H9 (cell line): ENCODE results near the gene OR6C68. TPM values are rescaled to one million over a fixed set of nuclear protein-coding genes. Genes with fewer than 3 reads are reported as not detected.
"Not testable (repeated sequence)": the region's sequence is repeated elsewhere in the genome, so short reads cannot be mapped to it uniquely, and the experiment has no call there.

Experiments
- DNase-seq: peaks from one replicate; pipeline ENCODE4 v3.0.0-alpha.2; 2017
- H2AFZ ChIP-seq: one replicate; pipeline ENCODE4 v1.6.1; 2013; ENCODE audit warnings: mild to moderate bottlenecking, low read length, control low read depth, moderate library complexity
- H2AK5ac ChIP-seq: 2 replicates; pipeline ENCODE4 v1.6.1; 2013; ENCODE audit warnings: low read length, control low read depth, mixed read lengths; ENCODE audit not compliant: insufficient read length
- H2BK120ac ChIP-seq: one replicate; pipeline ENCODE4 v1.6.1; 2013; ENCODE audit warnings: low read depth, mild to moderate bottlenecking, low read length, control low read depth, inconsistent platforms; ENCODE audit not compliant: poor library complexity, severe bottlenecking
- H2BK12ac ChIP-seq: 2 replicates; pipeline ENCODE4 v1.6.1; 2013; ENCODE audit warnings: low read length, control low read depth, mixed read lengths, low read depth; ENCODE audit not compliant: insufficient read length
- H2BK15ac ChIP-seq: 2 replicates; pipeline ENCODE4 v1.6.1; 2013; ENCODE audit warnings: low read depth, low read length, control low read depth
- H2BK20ac ChIP-seq: one replicate; pipeline ENCODE4 v1.6.1; 2013; ENCODE audit warnings: low read depth, mild to moderate bottlenecking, low read length, control low read depth, inconsistent platforms; ENCODE audit not compliant: poor library complexity, severe bottlenecking
- H2BK5ac ChIP-seq: 2 replicates; pipeline ENCODE4 v1.6.1; 2013; ENCODE audit warnings: low read length, control low read depth, mixed read lengths; ENCODE audit not compliant: insufficient read length
- H3K14ac ChIP-seq: 2 replicates; pipeline ENCODE4 v1.6.1; 2013; ENCODE audit warnings: low read length, control low read depth; ENCODE audit not compliant: insufficient read depth
- H3K18ac ChIP-seq: 2 replicates; pipeline ENCODE4 v1.6.1; 2013; ENCODE audit warnings: low read depth, mild to moderate bottlenecking, mixed read lengths, low read length, control low read depth; ENCODE audit not compliant: insufficient read length
- H3K23ac ChIP-seq: 2 replicates; pipeline ENCODE4 v1.6.1; 2013; ENCODE audit warnings: low read length, control low read depth, mixed read lengths, low read depth; ENCODE audit not compliant: insufficient read length
- H3K23me2 ChIP-seq: 2 replicates; pipeline ENCODE4 v1.6.1; 2013; ENCODE audit warnings: low read depth, mild to moderate bottlenecking, mixed read lengths, low read length, control low read depth; ENCODE audit not compliant: insufficient read length, poor library complexity, severe bottlenecking
- H3K27ac ChIP-seq: 2 replicates; pipeline ENCODE4 v1.5.1; 2013; ENCODE audit warnings: low read length, control low read depth, mixed read lengths, low read depth; ENCODE audit not compliant: insufficient read length
- H3K27me3 ChIP-seq: 2 replicates; pipeline ENCODE4 v1.6.1; 2013; ENCODE audit warnings: low read length, control low read depth, inconsistent platforms; ENCODE audit not compliant: insufficient read depth
- H3K4ac ChIP-seq: 2 replicates; pipeline ENCODE4 v1.6.1; 2013; ENCODE audit warnings: low read depth, mild to moderate bottlenecking, control low read depth, inconsistent platforms, low read length, moderate library complexity
- H3K4me1 ChIP-seq: 2 replicates; pipeline ENCODE4 v1.6.1; 2013; ENCODE audit warnings: low read length, control low read depth, inconsistent platforms; ENCODE audit not compliant: insufficient read depth
- H3K4me2 ChIP-seq: 2 replicates; pipeline ENCODE4 v1.6.1; 2013; ENCODE audit warnings: low read length, control low read depth, mixed read lengths; ENCODE audit not compliant: insufficient read length, insufficient read depth
- H3K56ac ChIP-seq: 2 replicates; pipeline ENCODE4 v1.6.1; 2013; ENCODE audit warnings: low read depth, mild to moderate bottlenecking, mixed read lengths, low read length, control low read depth; ENCODE audit not compliant: insufficient read length
- H3K79me1 ChIP-seq: 2 replicates; pipeline ENCODE4 v1.6.1; 2013; ENCODE audit warnings: low read depth, mild to moderate bottlenecking, moderate library complexity, low read length, control low read depth, inconsistent platforms; ENCODE audit not compliant: insufficient read depth, poor library complexity, severe bottlenecking
- H3K79me2 ChIP-seq: 2 replicates; pipeline ENCODE4 v1.6.1; 2013; ENCODE audit warnings: low read length, control low read depth, inconsistent platforms; ENCODE audit not compliant: insufficient read depth
- H3K9ac ChIP-seq: 2 replicates; pipeline ENCODE4 v1.6.1; 2013; ENCODE audit warnings: low read length, control low read depth, mixed read lengths; ENCODE audit not compliant: insufficient read length; ENCODE audit errors: extremely low read depth
- H3K9me3 ChIP-seq: one replicate; pipeline ENCODE4 v1.6.1; 2013; ENCODE audit warnings: low read depth, low read length, inconsistent platforms; ENCODE audit not compliant: control insufficient read depth
- H3T11ph ChIP-seq: one replicate; pipeline ENCODE4 v1.6.1; 2013; ENCODE audit warnings: mild to moderate bottlenecking, low read length, control low read depth, inconsistent platforms
- H4K20me1 ChIP-seq: one replicate; pipeline ENCODE4 v1.6.1; 2013; ENCODE audit not compliant: control insufficient read depth, insufficient read length, insufficient read depth
- H4K5ac ChIP-seq: 2 replicates; pipeline ENCODE4 v1.6.1; 2013; ENCODE audit warnings: low read depth, mild to moderate bottlenecking, mixed read lengths, low read length, control low read depth; ENCODE audit not compliant: insufficient read length
- H4K8ac ChIP-seq: replicated peaks from 2 replicates; pipeline ENCODE4 v1.6.1; 2013; ENCODE audit warnings: low read length, control low read depth, mixed read lengths, low read depth; ENCODE audit not compliant: insufficient read length
- H4K91ac ChIP-seq: 2 replicates; pipeline ENCODE4 v1.6.1; 2013; ENCODE audit warnings: low read depth, mild to moderate bottlenecking, moderate library complexity, mixed read lengths, low read length, control low read depth; ENCODE audit not compliant: insufficient read length
- H3K27ac Mint-ChIP-seq, 3 experiments: 2 replicates in 2 of 3; 3 replicates in 1 of 3; pipeline ENCODE4 v1.8.0; 2020 to 2021; ENCODE audit warnings: mixed read lengths in 3 of 3, mild to moderate bottlenecking in 1 of 3, moderate library complexity in 1 of 3
- H3K27me3 Mint-ChIP-seq: 2 replicates; pipeline ENCODE4 v1.8.0; 2021; ENCODE audit warnings: low read depth, mild to moderate bottlenecking, moderate library complexity, mixed read lengths
- H3K36me3 Mint-ChIP-seq, 3 experiments: 2 replicates in 2 of 3; 3 replicates in 1 of 3; pipeline ENCODE4 v1.8.0; 2020 to 2021; ENCODE audit warnings: low read depth in 3 of 3, mixed read lengths in 3 of 3; ENCODE audit not compliant: insufficient read depth in 1 of 3
- H3K4me1 Mint-ChIP-seq, 2 experiments: 2 replicates each; pipeline ENCODE4 v1.8.0; 2020; ENCODE audit warnings: mixed read lengths in 2 of 2
- H3K4me3 Mint-ChIP-seq, 2 experiments: 2 replicates in 1 of 2; 3 replicates in 1 of 2; pipeline ENCODE4 v1.8.0; 2020 to 2021; ENCODE audit warnings: mild to moderate bottlenecking in 2 of 2, mixed read lengths in 2 of 2, moderate library complexity in 1 of 2
- H3K9me3 Mint-ChIP-seq, 2 experiments: 2 replicates in 1 of 2; 3 replicates in 1 of 2; pipeline ENCODE4 v1.8.0; 2020; ENCODE audit warnings: mild to moderate bottlenecking in 2 of 2, mixed read lengths in 2 of 2, moderate library complexity in 1 of 2
- WGBS: extraction: QIAGEN DNeasy Blood & Tissue Kit; methylation state at CpG from one replicate; pipeline ENCODE4 v1.1.7; 2013; ENCODE audit warnings: missing lambda C conversion rate, low lambda C conversion rate, mixed read lengths; ENCODE audit not compliant: insufficient read length; ENCODE audit errors: extremely low coverage; 5-methylcytosine and 5-hydroxymethylcytosine counted together
- total RNA-seq: library from RNA; stranded (reverse); gene quantifications from 2 replicates; pipeline ENCODE4 v1.2.1, GENCODE V29; 2021

The OR6C68 gene
- total RNA-seq, 1 experiment from 2014 or later: not detected

DNA sequence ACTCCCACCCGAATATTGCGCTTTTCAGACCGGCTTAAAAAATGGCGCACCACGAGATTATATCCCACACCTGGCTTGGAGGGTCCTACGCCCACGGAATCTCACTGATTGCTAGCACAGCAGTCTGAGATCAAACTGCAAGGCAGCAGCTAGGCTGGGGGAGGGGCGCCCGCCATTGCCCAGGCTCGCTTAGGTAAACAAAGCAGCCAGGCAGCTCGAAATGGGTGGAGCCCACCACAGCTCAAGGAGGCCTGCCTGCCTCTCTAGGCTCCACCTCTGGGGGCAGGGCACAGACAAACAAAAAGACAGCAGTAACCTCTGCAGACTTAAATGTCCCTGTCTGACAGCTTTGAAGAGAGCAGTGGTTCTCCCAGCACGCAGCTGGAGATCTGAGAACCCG is 7.9 kb upstream of the OR6C68 start:
- H2AK5ac ChIP-seq, H2BK12ac ChIP-seq, H2BK5ac ChIP-seq, H3K36me3 Mint-ChIP-seq, H3K9me3 ChIP-seq, H2BK15ac ChIP-seq, H3K27ac ChIP-seq, H3K14ac ChIP-seq, H4K8ac ChIP-seq, H2BK120ac ChIP-seq, H3K27me3 ChIP-seq, H3K79me1 ChIP-seq, H3K18ac ChIP-seq, H2AFZ ChIP-seq, DNase-seq, H4K5ac ChIP-seq, H3K9ac ChIP-seq, H3K4me1 Mint-ChIP-seq, H3K4me2 ChIP-seq, H3K23ac ChIP-seq, H4K20me1 ChIP-seq, H2BK20ac ChIP-seq, H3K4me1 ChIP-seq, H3K27me3 Mint-ChIP-seq, H3K56ac ChIP-seq, H4K91ac ChIP-seq, H3K23me2 ChIP-seq, H3T11ph ChIP-seq, H3K79me2 ChIP-seq, H3K4ac ChIP-seq: not testable (repeated sequence)
- WGBS: no CpG with 5 or more reads among the region's 13 CpGs
- peak overlapping the region in 1 of 2 experiments; percentile 74; a peak in 2 of 5 replicates for H3K4me3 Mint-ChIP-seq
- peaks cover 9 to 18% of the 10 kb centered on the region in 2 experiments; a peak in 3 of 5 replicates for H3K9me3 Mint-ChIP-seq
- H3K27ac Mint-ChIP-seq: peak overlapping the region in 2 of 3 experiments; percentile 94 to 95; a peak in 3 of 7 replicates
